Measurements from ENCODE around the gene SPAG8. TPM values are rescaled to one million over a fixed set of nuclear protein-coding genes. Genes with fewer than 3 reads are reported as not detected.

SPAG8 gene
- total and polyA plus RNA-seq, 10 donors = 1.1 to 4.5 (median 2.0) TPM

GRCh38 chr9:35820076-35820475 lies 8.0 kb upstream of the SPAG8 start:
- Histone ChIP-seq H3K27me3 (replicated peaks in 1 of 7) (no peaks in the 10 kb centered on the region), H3K9me3 (no peaks in the 10 kb centered on the region), H3K4me1 (peaks cover 0 to 9% (median 0%) of the 10 kb centered on the region in 6 donors), H3K27ac (no peak overlapping the region), H3K4me3 (no peak overlapping the region), H3K36me3 (no peaks in the 10 kb centered on the region)
- intact Hi-C loops (cut with DNase I; ENCODE audit: low total_unique reads) = no loop called here
- TF ChIP-seq POLR2AphosphoS5 (IDR thresholded peaks at IDR 0.05) = no peak
- TF ChIP-seq CTCF (IDR thresholded peaks at IDR 0.05 in 8 of 11, conservative IDR thresholded peaks at IDR 0.05 in 3 of 11) = no peak
- TF ChIP-seq POLR2A (IDR thresholded peaks at IDR 0.05) = no peak
- no peak for DNase-seq

- H3K4me3 ChIP-seq = no peak overlapping the region
- no peak for DNase-seq
- H3K27me3 ChIP-seq (replicated peaks in 1 of 7) = no peaks in the 10 kb centered on the region
- no peak for TF ChIP-seq POLR2AphosphoS5 (IDR thresholded peaks at IDR 0.05)
- TF ChIP-seq CTCF (IDR thresholded peaks at IDR 0.05 in 8 of 11, conservative IDR thresholded peaks at IDR 0.05 in 3 of 11) = no peak
- TF ChIP-seq POLR2A (IDR thresholded peaks at IDR 0.05) = no peak
- H3K36me3 ChIP-seq = no peaks in the 10 kb centered on the region
- intact Hi-C loops (cut with DNase I; ENCODE audit: low total_unique reads) = no loop called here
- 82 to 92% (median 88%) methylated on average over 3 of the region's 3 CpGs for WGBS, 5 donors
- H3K9me3 ChIP-seq = no peaks in the 10 kb centered on the region
- peaks cover 6 to 21% (median 12%) of the 10 kb centered on the region in 6 donors for H3K4me1 ChIP-seq
- H3K27ac ChIP-seq = no peak overlapping the region
Measured at GRCh38 chr9:35818341-35818740, 6.3 kb upstream of the SPAG8 start.

- Histone ChIP-seq H3K27ac (no peak overlapping the region), H3K4me3 (no peak overlapping the region), H3K36me3 (no peaks in the 10 kb centered on the region), H3K4me1 (peaks cover 12 to 37% (median 28%) of the 10 kb centered on the region in 6 donors), H3K27me3 (replicated peaks in 1 of 7) (no peaks in the 10 kb centered on the region), H3K9me3 (no peaks in the 10 kb centered on the region)
- DNase-seq = no peak
- intact Hi-C loops (cut with DNase I; ENCODE audit: low total_unique reads) = no loop called here
- TF ChIP-seq CTCF (IDR thresholded peaks at IDR 0.05 in 8 of 11, conservative IDR thresholded peaks at IDR 0.05 in 3 of 11) (no peak), POLR2A (IDR thresholded peaks at IDR 0.05) (no peak), POLR2AphosphoS5 (IDR thresholded peaks at IDR 0.05) (no peak)
- 54 to 84% (median 77%) methylated on average over 1 of the region's 1 CpG for WGBS, 5 donors
Measured at GRCh38 chr9:35816708-35817107, 4.6 kb upstream of the SPAG8 start.

- peak within 1 kb of the TSS; percentile 70 to 100 (median 88) for H3K4me3 ChIP-seq
- H3K27me3 ChIP-seq (replicated peaks in 1 of 7) = no peaks in the 10 kb centered on the region
- DNase-seq = peak; percentile 98
- TF ChIP-seq POLR2AphosphoS5 (IDR thresholded peaks at IDR 0.05) = peak; percentile 97 to 98 (median 97)
- no peak for TF ChIP-seq CTCF (IDR thresholded peaks at IDR 0.05 in 8 of 11, conservative IDR thresholded peaks at IDR 0.05 in 3 of 11)
- TF ChIP-seq POLR2A (IDR thresholded peaks at IDR 0.05) = peak in 2 of 3 donors; percentile 88 to 91
- H3K36me3 ChIP-seq = no peaks in the 10 kb centered on the region
- H3K9me3 ChIP-seq = no peaks in the 10 kb centered on the region
- peaks cover 17 to 49% (median 35%) of the 10 kb centered on the region in 6 donors for H3K4me1 ChIP-seq
- H3K27ac ChIP-seq = peak within 1 kb of the TSS; percentile 91 to 99 (median 97)
- intact Hi-C loops (cut with DNase I; ENCODE audit: low total_unique reads) = no loop called here
- 0 to 2% (median 0%) methylated on average over 32 to 52 of the region's 52 CpGs for WGBS, 5 donors
Measured at GRCh38 chr9:35814841-35815543, 2.9 kb upstream of the SPAG8 start, which contains the start of gene HINT2. Gene HINT2 (minus strand): TSS chr9:35815042. CDS start chr9:35814979, 63 bp downstream.

Data from spleen (tissue), 11 donors.